ENCODE data around the gene AGBL3. TPM values are rescaled to one million over a fixed set of nuclear protein-coding genes. Genes with fewer than 3 reads are reported as not detected.

Gene AGBL3
- total RNA-seq, 3 donors from 2014 or later (not counting 1 experiment from before 2014, with no cell fraction given): 0.99 to 2.3 (median 1.4) TPM

DNA sequence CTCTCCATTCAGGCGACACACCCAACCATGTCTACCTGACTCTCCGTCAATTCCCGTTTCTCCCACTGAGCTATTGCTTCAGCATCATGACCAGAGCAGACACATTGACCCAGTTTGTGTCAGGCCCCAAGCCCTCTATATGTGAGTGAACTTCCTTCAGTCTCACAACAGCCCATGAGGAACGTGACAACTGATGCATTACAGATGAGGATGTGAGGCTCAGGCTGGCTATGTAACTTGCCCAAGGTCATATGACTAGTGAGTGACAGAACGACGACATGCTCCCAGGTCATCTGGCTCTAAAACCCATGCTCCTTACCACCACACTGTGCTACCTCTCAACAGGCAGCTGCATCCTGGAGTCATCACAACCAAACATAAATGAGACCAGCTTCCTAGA, 165.2 kb downstream of the AGBL3 start:
- TF ChIP-seq CTCF (IDR thresholded peaks at IDR 0.05): no peak
- H3K27me3 ChIP-seq (ENCODE audit: control insufficient read depth, insufficient read depth, low read length): no peaks in the 10 kb centered on the region
- Mint-ChIP-seq H3K36me3 (peaks cover 30% of the 10 kb centered on the region), H3K27me3 (ENCODE audit: low read depth in 2 of 2) (no peaks in the 10 kb centered on the region), H3K27ac (peak overlapping the region; percentile 95 to 98), H3K4me1 (peaks cover 76 to 77% of the 10 kb centered on the region in 2 donors), H3K4me3 (peak overlapping the region; percentile 59), H3K9me3 (peaks cover 9 to 13% of the 10 kb centered on the region in 2 donors)
- H3K36me3 ChIP-seq (ENCODE audit: control insufficient read depth, insufficient read depth, low read length): peaks cover 2% of the 10 kb centered on the region
- H3K4me3 ChIP-seq (ENCODE audit: low read length): no peak overlapping the region
- intact Hi-C loops (cut with micrococcal nuclease): no loop called here
- H3K9me3 ChIP-seq (ENCODE audit: control insufficient read depth, insufficient read depth, low read length): peaks cover 4% of the 10 kb centered on the region
- ATAC-seq (peak in 1 of 3 donors; percentile 14), DNase-seq (no peak)
- peak overlapping the region; percentile 23 for H3K27ac ChIP-seq (ENCODE audit: low read length)
- WGBS (ENCODE audit: insufficient coverage): 56% methylated on average over 6 of the region's 6 CpGs
- peaks cover 21% of the 10 kb centered on the region for H3K4me1 ChIP-seq (ENCODE audit: control insufficient read depth, insufficient read depth, low read length)

GRCh38 chr7:135152442-135152841, 166.1 kb downstream of the AGBL3 start:
- TF ChIP-seq CTCF (IDR thresholded peaks at IDR 0.05): no peak
- intact Hi-C loops (cut with micrococcal nuclease): no loop called here
- no peaks in the 10 kb centered on the region for H3K27me3 ChIP-seq (ENCODE audit: control insufficient read depth, insufficient read depth, low read length)
- 100% methylated on average over 1 of the region's 1 CpG for WGBS (ENCODE audit: insufficient coverage)
- DNase-seq (no peak), ATAC-seq (no peak)
- H3K36me3 Mint-ChIP-seq: peaks cover 37% of the 10 kb centered on the region
- peaks cover 76 to 77% of the 10 kb centered on the region in 2 donors for H3K4me1 Mint-ChIP-seq
- H3K9me3 ChIP-seq (ENCODE audit: control insufficient read depth, insufficient read depth, low read length): peaks cover 4% of the 10 kb centered on the region
- peak overlapping the region in 1 of 2 donors; percentile 95 for H3K27ac Mint-ChIP-seq
- H3K4me1 ChIP-seq (ENCODE audit: control insufficient read depth, insufficient read depth, low read length): peaks cover 20% of the 10 kb centered on the region
- no peak overlapping the region for H3K4me3 ChIP-seq (ENCODE audit: low read length)
- H3K4me3 Mint-ChIP-seq: no peak overlapping the region
- H3K36me3 ChIP-seq (ENCODE audit: control insufficient read depth, insufficient read depth, low read length): peaks cover 2% of the 10 kb centered on the region
- H3K27ac ChIP-seq (ENCODE audit: low read length): no peak overlapping the region
- no peaks in the 10 kb centered on the region for H3K27me3 Mint-ChIP-seq (ENCODE audit: low read depth in 2 of 2)
- H3K9me3 Mint-ChIP-seq: peaks cover 9 to 14% of the 10 kb centered on the region in 2 donors

GRCh38 chr7:135154734-135155133, 168.4 kb downstream of the AGBL3 start:
- WGBS (ENCODE audit: insufficient coverage): no CpG with 5 or more reads among the region's 1 CpG

More at GRCh38 chr7:135154734-135155133, 168.4 kb downstream of the AGBL3 start:
- no peak for ATAC-seq
- H3K4me3 ChIP-seq (ENCODE audit: low read length): no peak overlapping the region
- no peak for TF ChIP-seq CTCF (IDR thresholded peaks at IDR 0.05)
- Mint-ChIP-seq H3K9me3 (peaks cover 9 to 14% of the 10 kb centered on the region in 2 donors), H3K4me3 (no peak overlapping the region), H3K4me1 (peaks cover 71 to 76% of the 10 kb centered on the region in 2 donors), H3K36me3 (peaks cover 37% of the 10 kb centered on the region), H3K27me3 (ENCODE audit: low read depth in 2 of 2) (no peaks in the 10 kb centered on the region), H3K27ac (peak overlapping the region in 1 of 2 donors; percentile 1)
- H3K27me3 ChIP-seq (ENCODE audit: control insufficient read depth, insufficient read depth, low read length): no peaks in the 10 kb centered on the region
- peaks cover 4% of the 10 kb centered on the region for H3K9me3 ChIP-seq (ENCODE audit: control insufficient read depth, insufficient read depth, low read length)
- intact Hi-C loops (cut with micrococcal nuclease): no loop called here
- peaks cover 2% of the 10 kb centered on the region for H3K36me3 ChIP-seq (ENCODE audit: control insufficient read depth, insufficient read depth, low read length)
- no peak overlapping the region for H3K27ac ChIP-seq (ENCODE audit: low read length)
- no peak for DNase-seq
- peaks cover 34% of the 10 kb centered on the region for H3K4me1 ChIP-seq (ENCODE audit: control insufficient read depth, insufficient read depth, low read length)

Measured in natural killer cell (primary cell).